ENCODE results near the gene CLRN2. TPM values are rescaled to one million over a fixed set of nuclear protein-coding genes. Genes with fewer than 3 reads are reported as not detected.

Gene CLRN2
- total and polyA plus RNA-seq, 2 donors (not counting 3 experiments of a cell fraction or from before 2014, with no cell fraction given), result not detected

GRCh38 chr4:17567271-17567670 is 52.3 kb downstream of the CLRN2 start:
- dilution Hi-C loops (cut with MboI; ENCODE audit: extremely low pct_ligation_motif_present, low sequenced_read_pairs), result no loop called here
- FAIRE-seq, result no peak
- no peak overlapping the region for H3K4me3 ChIP-seq (replicated peaks in 1 of 3; ENCODE audit: insufficient read depth in 1 of 3, low read depth in 1 of 3, low read length in 3 of 3)

More at GRCh38 chr4:17567271-17567670, 52.3 kb downstream of the CLRN2 start:
- Histone ChIP-seq H3K9ac (replicated peaks; ENCODE audit: extremely low read depth, insufficient read depth, low read length) (no peak overlapping the region), H3K9me3 (replicated peaks; ENCODE audit: control insufficient read depth, insufficient read depth, low read length) (no peaks in the 10 kb centered on the region), H3K27me3 (ENCODE audit: control insufficient read depth in 2 of 2, insufficient read depth in 2 of 2, low read length in 2 of 2) (peaks cover 0 to 4% of the 10 kb centered on the region in 2 experiments), H3K4me2 (ENCODE audit: insufficient read depth, low read length) (no peak overlapping the region), H3K9me1 (replicated peaks; ENCODE audit: control insufficient read depth, extremely low read depth, insufficient read depth, low read length) (no peaks in the 10 kb centered on the region), H4K20me1 (replicated peaks; ENCODE audit: control insufficient read depth, extremely low read depth, insufficient read depth, low read length) (no peaks in the 10 kb centered on the region), H3K27ac (ENCODE audit: insufficient read depth, low read depth, low read length) (no peak overlapping the region), H2AFZ (ENCODE audit: low read depth, low read length) (no peak overlapping the region), H3K36me3 (ENCODE audit: control insufficient read depth in 2 of 2, extremely low read depth in 1 of 2, insufficient read depth in 2 of 2, low read length in 2 of 2) (no peaks in the 10 kb centered on the region), H3K79me2 (ENCODE audit: control insufficient read depth, insufficient read depth, low read length) (no peaks in the 10 kb centered on the region), H3K4me1 (ENCODE audit: control insufficient read depth, extremely low read depth, insufficient read depth, low read length) (no peaks in the 10 kb centered on the region)
- no peak for TF ChIP-seq FOS (IDR thresholded peaks at IDR 0.05; ENCODE audit: borderline replicate concordance, insufficient read depth, low read length)
- no peak for TF ChIP-seq POLR2AphosphoS5 (IDR thresholded peaks at IDR 0.05; ENCODE audit: insufficient read depth, low read depth, low read length)
- TF ChIP-seq POLR2A (IDR thresholded peaks at IDR 0.05; ENCODE audit: low read depth, low read length), result no peak
- TF ChIP-seq EZH2 (IDR thresholded peaks at IDR 0.05; ENCODE audit: borderline replicate concordance, low read depth, low read length, severe bottlenecking), result no peak
- TF ChIP-seq, protein P1, sequence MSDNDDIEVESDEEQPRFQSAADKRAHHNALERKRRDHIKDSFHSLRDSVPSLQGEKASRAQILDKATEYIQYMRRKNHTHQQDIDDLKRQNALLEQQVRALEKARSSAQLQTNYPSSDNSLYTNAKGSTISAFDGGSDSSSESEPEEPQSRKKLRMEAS (IDR thresholded peaks at IDR 0.05; ENCODE audit: insufficient read depth, insufficient read length), result no peak
- TF ChIP-seq MYC (IDR thresholded peaks at IDR 0.05; ENCODE audit: low read depth, low read length), result no peak
- TF ChIP-seq, protein P2, sequence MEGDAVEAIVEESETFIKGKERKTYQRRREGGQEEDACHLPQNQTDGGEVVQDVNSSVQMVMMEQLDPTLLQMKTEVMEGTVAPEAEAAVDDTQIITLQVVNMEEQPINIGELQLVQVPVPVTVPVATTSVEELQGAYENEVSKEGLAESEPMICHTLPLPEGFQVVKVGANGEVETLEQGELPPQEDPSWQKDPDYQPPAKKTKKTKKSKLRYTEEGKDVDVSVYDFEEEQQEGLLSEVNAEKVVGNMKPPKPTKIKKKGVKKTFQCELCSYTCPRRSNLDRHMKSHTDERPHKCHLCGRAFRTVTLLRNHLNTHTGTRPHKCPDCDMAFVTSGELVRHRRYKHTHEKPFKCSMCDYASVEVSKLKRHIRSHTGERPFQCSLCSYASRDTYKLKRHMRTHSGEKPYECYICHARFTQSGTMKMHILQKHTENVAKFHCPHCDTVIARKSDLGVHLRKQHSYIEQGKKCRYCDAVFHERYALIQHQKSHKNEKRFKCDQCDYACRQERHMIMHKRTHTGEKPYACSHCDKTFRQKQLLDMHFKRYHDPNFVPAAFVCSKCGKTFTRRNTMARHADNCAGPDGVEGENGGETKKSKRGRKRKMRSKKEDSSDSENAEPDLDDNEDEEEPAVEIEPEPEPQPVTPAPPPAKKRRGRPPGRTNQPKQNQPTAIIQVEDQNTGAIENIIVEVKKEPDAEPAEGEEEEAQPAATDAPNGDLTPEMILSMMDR (IDR thresholded peaks at IDR 0.05; ENCODE audit: extremely low read depth in 1 of 2, insufficient read depth in 1 of 2, low read depth in 1 of 2, low read length in 2 of 2), result no peak
- ChIA-PET POLR2A (no interaction called here), CTCF (no interaction called here)
- intact Hi-C loops (cut with micrococcal nuclease), result no loop called here
- no peak for DNase-seq (ENCODE audit: low read depth, low spot score)
- no TSS peak for BruUV-seq (replicated peaks)
